ENCODE measurements around the gene CHRNG.
A peak's percentile ranks its signal among the peaks of the same experiment; 100 is the strongest.
"Not testable (repeated sequence)": the region's sequence is repeated elsewhere in the genome, so short reads cannot be mapped to it uniquely, and the experiment has no call there.

Gene CHRNG

GRCh38 chr2:232528746-232529460 is 10.6 kb upstream of the CHRNG start:
- DNase-seq (ENCODE audit: low spot score): no peak

- no peak for DNase-seq (ENCODE audit: low spot score)
These were observed 9.5 kb upstream of the CHRNG start for GRCh38 chr2:232529806-232530547.

- DNase-seq (ENCODE audit: low spot score): no peak
These were observed 8.7 kb upstream of the CHRNG start for GRCh38 chr2:232530626-232531260.

- no peak for DNase-seq (ENCODE audit: low spot score)
These were observed 7.1 kb upstream of the CHRNG start for GRCh38 chr2:232532419-232532818.

- not testable (repeated sequence) for DNase-seq (ENCODE audit: low spot score)
These were observed 6.7 kb upstream of the CHRNG start for GRCh38 chr2:232532821-232533220.

- no peak for DNase-seq (ENCODE audit: low spot score)
These were observed 5.4 kb upstream of the CHRNG start for GRCh38 chr2:232533944-232534710.

- no peak for DNase-seq (ENCODE audit: low spot score)
These were observed 4.4 kb upstream of the CHRNG start for GRCh38 chr2:232534940-232535651.

GRCh38 chr2:232535761-232536530 is 3.5 kb upstream of the CHRNG start:
- DNase-seq (ENCODE audit: low spot score): no peak

- DNase-seq (ENCODE audit: low spot score): peak; percentile 40
These were observed 2.4 kb upstream of the CHRNG start for GRCh38 chr2:232537079-232537478.

GRCh38 chr2:232537499-232537898 is 2.0 kb upstream of the CHRNG start:
- DNase-seq (ENCODE audit: low spot score): no peak

- no peak for DNase-seq (ENCODE audit: low spot score)
These were observed 821 bp upstream of the CHRNG start for GRCh38 chr2:232538671-232539070.

GRCh38 chr2:232540441-232541041 is 1.0 kb downstream of the CHRNG start:
- no peak for DNase-seq (ENCODE audit: low spot score)

GRCh38 chr2:232541195-232541960 is 1.9 kb downstream of the CHRNG start:
- DNase-seq (ENCODE audit: low spot score): no peak

GRCh38 chr2:232541961-232542714 is 2.6 kb downstream of the CHRNG start:
- DNase-seq (ENCODE audit: low spot score): no peak

GRCh38 chr2:232542715-232543467 is 3.4 kb downstream of the CHRNG start:
- no peak for DNase-seq (ENCODE audit: low spot score)

GRCh38 chr2:232543491-232543890 is 4.0 kb downstream of the CHRNG start:
- DNase-seq (ENCODE audit: low spot score): no peak

GRCh38 chr2:232543928-232544631 is 4.6 kb downstream of the CHRNG start:
- DNase-seq (ENCODE audit: low spot score): no peak

- no peak for DNase-seq (ENCODE audit: low spot score)
These were observed 5.2 kb downstream of the CHRNG start for GRCh38 chr2:232544674-232545073.
